WTC11 (cell line): Measurements from ENCODE around the gene KRTAP4-1. TPM values are rescaled to one million over a fixed set of nuclear protein-coding genes. Genes with fewer than 3 reads are reported as not detected.

ENCODE experiments used
- ATAC-seq: fragments of 200-7000 bp; cut with Tn5 transposase; 2 replicates; pipeline ENCODE4 v1.10.0; 2021; ENCODE audit warnings: mild to moderate bottlenecking, moderate library complexity
- CTCF ChIA-PET: fragments of 300-600 bp; sonication (Branson Sonifier 250); formaldehyde crosslinking; loops from one replicate; lab custom pipeline; 2021; ENCODE audit warnings: antibody characterized with exemption; lab: Charles Lee
- POLR2A ChIA-PET: fragments of 350-600 bp; sonication (Branson Sonifier 250); formaldehyde crosslinking; loops from one replicate; lab custom pipeline; 2021; ENCODE audit warnings: antibody characterized with exemption; lab: Charles Lee
- DNase-seq: peaks from one replicate; pipeline ENCODE4 v3.0.0; 2021; ENCODE audit warnings: low spot score
- H3K27ac Mint-ChIP-seq: 2 replicates; pipeline ENCODE4 v1.8.0; 2021; ENCODE audit warnings: mixed read lengths
- H3K27me3 Mint-ChIP-seq: 2 replicates; pipeline ENCODE4 v1.8.0; 2021; ENCODE audit warnings: low read depth, mild to moderate bottlenecking, moderate library complexity, mixed read lengths
- H3K36me3 Mint-ChIP-seq: 2 replicates; pipeline ENCODE4 v1.8.0; 2021; ENCODE audit warnings: mixed read lengths
- H3K4me1 Mint-ChIP-seq: 2 replicates; pipeline ENCODE4 v1.8.0; 2022; ENCODE audit warnings: mixed read lengths
- H3K4me3 Mint-ChIP-seq: 2 replicates; pipeline ENCODE4 v1.8.0; 2021; ENCODE audit warnings: mild to moderate bottlenecking, moderate library complexity, mixed read lengths
- H3K9me3 Mint-ChIP-seq: 2 replicates; pipeline ENCODE4 v1.8.0; 2021; ENCODE audit warnings: mixed read lengths
- ATF1 ChIP-seq: sonication (generic); formaldehyde crosslinking; IDR thresholded peaks from 2 replicates; pipeline ENCODE4 v1.8.1; 2023; ENCODE audit warnings: mild to moderate bottlenecking, moderate library complexity, missing genetic modification reagents
- ATF2 ChIP-seq: sonication (generic); formaldehyde crosslinking; IDR thresholded peaks from 2 replicates; pipeline ENCODE4 v1.8.1; 2022; ENCODE audit warnings: low read depth, missing genetic modification reagents, borderline replicate concordance
- ATF3 ChIP-seq: sonication (generic); formaldehyde crosslinking; conservative IDR thresholded peaks from 2 replicates; pipeline ENCODE4 v1.8.1; 2022; ENCODE audit warnings: mild to moderate bottlenecking, missing genetic modification reagents
- CREB1 ChIP-seq: sonication (generic); formaldehyde crosslinking; IDR thresholded peaks from 2 replicates; pipeline ENCODE4 v1.8.0; 2023; ENCODE audit warnings: mild to moderate bottlenecking, missing genetic modification reagents
- EMX1 ChIP-seq: fragments of 250-450 bp; sonication (Bioruptor Pico); IDR thresholded peaks from 2 replicates; pipeline ENCODE4 v1.8.0; 2021; ENCODE audit warnings: mild to moderate bottlenecking
- ETV6 ChIP-seq: sonication (generic); formaldehyde crosslinking; IDR thresholded peaks from 2 replicates; pipeline ENCODE4 v1.8.1; 2022; ENCODE audit warnings: mild to moderate bottlenecking, missing genetic modification reagents
- FOXP1 ChIP-seq: sonication (generic); formaldehyde crosslinking; IDR thresholded peaks from 2 replicates; pipeline ENCODE4 v1.8.0; 2022; ENCODE audit warnings: missing genetic modification reagents, mild to moderate bottlenecking, moderate library complexity, borderline replicate concordance
- KAT7 ChIP-seq: sonication (generic); formaldehyde crosslinking; IDR thresholded peaks from 2 replicates; pipeline ENCODE4 v1.8.1; 2023; ENCODE audit warnings: missing genetic modification reagents, mild to moderate bottlenecking, borderline replicate concordance
- MYBL2 ChIP-seq: sonication (generic); formaldehyde crosslinking; IDR thresholded peaks from 2 replicates; pipeline ENCODE4 v1.8.1; 2023; ENCODE audit warnings: mild to moderate bottlenecking, moderate library complexity, missing genetic modification reagents
- NFE2L1 ChIP-seq: sonication (generic); formaldehyde crosslinking; IDR thresholded peaks from 2 replicates; pipeline ENCODE4 v1.8.1; 2023; ENCODE audit warnings: missing genetic modification reagents
- NR3C1 ChIP-seq: sonication (generic); formaldehyde crosslinking; conservative IDR thresholded peaks from 2 replicates; pipeline ENCODE4 v1.8.1; 2023; ENCODE audit warnings: low read depth, mild to moderate bottlenecking, missing genetic modification reagents
- PRDM15 ChIP-seq: sonication (generic); formaldehyde crosslinking; IDR thresholded peaks from 2 replicates; pipeline ENCODE4 v1.8.0; 2022; ENCODE audit warnings: missing genetic modification reagents
- SOX15 ChIP-seq: fragments of 250-450 bp; sonication (Bioruptor Pico); IDR thresholded peaks from 2 replicates; pipeline ENCODE4 v1.9.0; 2021; ENCODE audit warnings: mild to moderate bottlenecking
- STAT6 ChIP-seq: sonication (generic); formaldehyde crosslinking; conservative IDR thresholded peaks from 2 replicates; pipeline ENCODE4 v1.8.1; 2023; ENCODE audit warnings: mild to moderate bottlenecking, low read depth, missing genetic modification reagents, moderate library complexity
- TCF7 ChIP-seq: sonication (generic); formaldehyde crosslinking; IDR thresholded peaks from 2 replicates; pipeline ENCODE4 v1.8.0; 2022; ENCODE audit warnings: mild to moderate bottlenecking, low read depth, missing genetic modification reagents, moderate library complexity
- USF1 ChIP-seq: sonication (generic); formaldehyde crosslinking; IDR thresholded peaks from 2 replicates; pipeline ENCODE4 v1.8.0; 2022; ENCODE audit warnings: mild to moderate bottlenecking, missing genetic modification reagents
- USF2 ChIP-seq: sonication (generic); formaldehyde crosslinking; IDR thresholded peaks from 2 replicates; pipeline ENCODE4 v1.8.1; 2023; ENCODE audit warnings: mild to moderate bottlenecking, missing genetic modification reagents, moderate library complexity
- ZBTB21 ChIP-seq: sonication (generic); formaldehyde crosslinking; IDR thresholded peaks from 2 replicates; pipeline ENCODE4 v1.8.1; 2023; ENCODE audit warnings: mild to moderate bottlenecking, missing genetic modification reagents, borderline replicate concordance
- ZNF232 ChIP-seq: sonication (generic); formaldehyde crosslinking; IDR thresholded peaks from 2 replicates; pipeline ENCODE4 v1.8.0; 2022; ENCODE audit warnings: mild to moderate bottlenecking, missing genetic modification reagents
- total RNA-seq: library from RNA; stranded (reverse); gene quantifications from 3 replicates; pipeline ENCODE4 v1.2.3, GENCODE V29; 2021
- TF ChIP-seq, protein P1 (sequence below): sonication (generic); formaldehyde crosslinking; IDR thresholded peaks from 2 replicates; pipeline ENCODE4 v1.8.0; 2022; ENCODE audit warnings: mild to moderate bottlenecking, missing genetic modification reagents
- TF ChIP-seq, protein P2 (sequence below): fragments of 250-450 bp; sonication (Bioruptor Pico); IDR thresholded peaks from 2 replicates; pipeline ENCODE4 v1.9.0; 2021; ENCODE audit warnings: mild to moderate bottlenecking
- TF ChIP-seq, protein P3 (sequence below): fragments of 250-450 bp; sonication (Bioruptor Pico); IDR thresholded peaks from 2 replicates; pipeline ENCODE4 v1.9.0; 2021; ENCODE audit warnings: moderate library complexity, mild to moderate bottlenecking, inconsistent platforms, borderline replicate concordance
- TF ChIP-seq, protein P4 (sequence below): sonication (generic); formaldehyde crosslinking; IDR thresholded peaks from 2 replicates; pipeline ENCODE4 v1.8.1; 2022; ENCODE audit warnings: mild to moderate bottlenecking, moderate library complexity, missing genetic modification reagents
- TF ChIP-seq, protein P5 (sequence below): sonication (generic); formaldehyde crosslinking; IDR thresholded peaks from 2 replicates; pipeline ENCODE4 v1.8.1; 2023; ENCODE audit warnings: mild to moderate bottlenecking, missing genetic modification reagents, moderate library complexity

Gene KRTAP4-1
- total RNA-seq, 1 experiment from 2014 or later, result not detected

GRCh38 chr17:41167561-41167960, 17.1 kb downstream of the KRTAP4-1 start:
- H3K4me3 Mint-ChIP-seq, result no peak overlapping the region
- no peaks in the 10 kb centered on the region for H3K36me3 Mint-ChIP-seq
- no peak overlapping the region for H3K27ac Mint-ChIP-seq
- ChIA-PET POLR2A (no interaction called here), CTCF (no interaction called here)
- H3K9me3 Mint-ChIP-seq, result no peaks in the 10 kb centered on the region
- H3K27me3 Mint-ChIP-seq, result no peaks in the 10 kb centered on the region
- ATAC-seq (no peak), DNase-seq (no peak)
- TF ChIP-seq, protein P1, sequence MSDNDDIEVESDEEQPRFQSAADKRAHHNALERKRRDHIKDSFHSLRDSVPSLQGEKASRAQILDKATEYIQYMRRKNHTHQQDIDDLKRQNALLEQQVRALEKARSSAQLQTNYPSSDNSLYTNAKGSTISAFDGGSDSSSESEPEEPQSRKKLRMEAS, result no peak
- TF ChIP-seq EMX1, result no peak
- TF ChIP-seq ATF2 (CRISPR knock-in tag), result no peak
- no peak for TF ChIP-seq USF2
- TF ChIP-seq NFE2L1 (CRISPR knock-in tag), result no peak
- TF ChIP-seq STAT6, result no peak
- TF ChIP-seq MYBL2 (CRISPR knock-in tag), result no peak
- no peak for TF ChIP-seq FOXP1 (CRISPR knock-in tag)
- TF ChIP-seq, protein P2, sequence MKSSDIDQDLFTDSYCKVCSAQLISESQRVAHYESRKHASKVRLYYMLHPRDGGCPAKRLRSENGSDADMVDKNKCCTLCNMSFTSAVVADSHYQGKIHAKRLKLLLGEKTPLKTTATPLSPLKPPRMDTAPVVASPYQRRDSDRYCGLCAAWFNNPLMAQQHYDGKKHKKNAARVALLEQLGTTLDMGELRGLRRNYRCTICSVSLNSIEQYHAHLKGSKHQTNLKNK, result no peak
- TF ChIP-seq ZNF232 (CRISPR knock-in tag), result no peak
- TF ChIP-seq ETV6, result no peak
- no peak for TF ChIP-seq SOX15 (CRISPR knock-in tag)
- no peak for TF ChIP-seq ZBTB21 (CRISPR knock-in tag)
- TF ChIP-seq TCF7 (CRISPR knock-in tag), result no peak
- TF ChIP-seq, protein P3, sequence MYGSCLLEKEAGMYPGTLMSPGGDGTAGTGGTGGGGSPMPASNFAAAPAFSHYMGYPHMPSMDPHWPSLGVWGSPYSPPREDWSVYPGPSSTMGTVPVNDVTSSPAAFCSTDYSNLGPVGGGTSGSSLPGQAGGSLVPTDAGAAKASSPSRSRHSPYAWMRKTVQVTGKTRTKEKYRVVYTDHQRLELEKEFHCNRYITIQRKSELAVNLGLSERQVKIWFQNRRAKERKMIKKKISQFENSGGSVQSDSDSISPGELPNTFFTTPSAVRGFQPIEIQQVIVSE (CRISPR knock-in tag), result no peak
- no peak for TF ChIP-seq USF1 (CRISPR knock-in tag)
- TF ChIP-seq, protein P4, sequence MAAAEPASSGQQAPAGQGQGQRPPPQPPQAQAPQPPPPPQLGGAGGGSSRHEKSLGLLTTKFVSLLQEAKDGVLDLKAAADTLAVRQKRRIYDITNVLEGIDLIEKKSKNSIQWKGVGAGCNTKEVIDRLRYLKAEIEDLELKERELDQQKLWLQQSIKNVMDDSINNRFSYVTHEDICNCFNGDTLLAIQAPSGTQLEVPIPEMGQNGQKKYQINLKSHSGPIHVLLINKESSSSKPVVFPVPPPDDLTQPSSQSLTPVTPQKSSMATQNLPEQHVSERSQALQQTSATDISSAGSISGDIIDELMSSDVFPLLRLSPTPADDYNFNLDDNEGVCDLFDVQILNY (CRISPR knock-in tag), result no peak
- TF ChIP-seq, all 79 proteins: peak for 0
- H3K4me1 Mint-ChIP-seq, result no peaks in the 10 kb centered on the region; the same call in none of the 2 replicates

- Mint-ChIP-seq H3K4me1 (no peaks in the 10 kb centered on the region; the same call in none of the 2 replicates), H3K27ac (no peak overlapping the region), H3K4me3 (no peak overlapping the region), H3K36me3 (no peaks in the 10 kb centered on the region), H3K27me3 (no peaks in the 10 kb centered on the region), H3K9me3 (no peaks in the 10 kb centered on the region)
- no peak for ATAC-seq
- ChIA-PET POLR2A (no interaction called here), CTCF (no interaction called here)
- DNase-seq, result no peak
- TF ChIP-seq CREB1, result no peak
- TF ChIP-seq MYBL2 (CRISPR knock-in tag), result no peak
- no peak for TF ChIP-seq PRDM15
- TF ChIP-seq, protein P5, sequence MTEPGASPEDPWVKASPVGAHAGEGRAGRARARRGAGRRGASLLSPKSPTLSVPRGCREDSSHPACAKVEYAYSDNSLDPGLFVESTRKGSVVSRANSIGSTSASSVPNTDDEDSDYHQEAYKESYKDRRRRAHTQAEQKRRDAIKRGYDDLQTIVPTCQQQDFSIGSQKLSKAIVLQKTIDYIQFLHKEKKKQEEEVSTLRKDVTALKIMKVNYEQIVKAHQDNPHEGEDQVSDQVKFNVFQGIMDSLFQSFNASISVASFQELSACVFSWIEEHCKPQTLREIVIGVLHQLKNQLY (CRISPR knock-in tag), result no peak
- TF ChIP-seq ATF1 (CRISPR knock-in tag), result no peak
- TF ChIP-seq ATF3 (CRISPR knock-in tag), result no peak
- no peak for TF ChIP-seq KAT7 (CRISPR knock-in tag)
- no peak for TF ChIP-seq ETV6
- no peak for TF ChIP-seq NR3C1 (CRISPR knock-in tag)
Observed at GRCh38 chr17:41163828-41164227, 20.9 kb downstream of the KRTAP4-1 start.
